ENCODE data around the gene CCNJL.

DNA sequence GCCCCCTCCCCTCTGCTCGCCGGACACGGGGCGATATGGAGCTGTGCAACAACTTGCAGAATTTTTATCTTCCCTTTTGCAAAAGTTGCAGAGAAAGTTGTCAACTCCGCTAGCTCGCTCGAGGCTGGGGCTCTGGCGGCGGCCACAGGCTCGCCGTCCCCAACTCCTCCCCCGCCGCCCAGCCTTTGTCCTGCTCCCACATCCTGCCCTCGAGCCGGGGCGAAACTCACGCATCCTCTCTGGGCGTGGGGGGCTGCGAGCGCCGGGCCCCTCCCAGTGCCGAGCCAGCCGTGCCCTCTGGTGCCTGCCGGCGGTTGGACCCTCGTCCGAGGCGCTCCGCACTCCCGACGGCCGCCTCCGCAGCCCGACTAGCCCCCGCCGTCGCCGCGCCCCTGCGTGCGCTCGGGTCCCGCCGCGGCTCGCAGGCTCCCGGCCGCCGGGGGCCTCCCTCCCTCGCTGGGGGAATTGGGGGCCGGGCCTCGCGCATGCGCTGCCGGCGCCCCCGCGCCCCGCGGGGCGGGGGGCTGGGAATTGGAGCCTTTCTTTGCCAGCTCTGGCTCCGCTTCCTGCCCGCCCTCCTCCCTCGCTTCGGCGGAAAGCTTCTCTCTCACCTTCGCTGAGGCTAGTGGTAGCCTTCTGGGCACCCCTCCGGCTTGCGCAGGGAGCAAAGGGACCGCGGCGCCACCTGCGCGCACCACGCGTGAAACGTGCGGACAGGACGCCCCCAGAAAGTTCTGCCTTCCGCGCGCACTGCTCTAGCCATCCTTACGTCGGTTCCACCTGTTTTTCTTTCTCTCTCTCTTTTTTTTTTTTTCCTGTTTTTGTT lies at the start of gene CCNJL:
- TF ChIP-seq NPAS2 (CRISPR knock-in tag; IDR thresholded peaks at IDR 0.05; ENCODE audit: borderline replicate concordance): no peak
- TF ChIP-seq, protein P1, sequence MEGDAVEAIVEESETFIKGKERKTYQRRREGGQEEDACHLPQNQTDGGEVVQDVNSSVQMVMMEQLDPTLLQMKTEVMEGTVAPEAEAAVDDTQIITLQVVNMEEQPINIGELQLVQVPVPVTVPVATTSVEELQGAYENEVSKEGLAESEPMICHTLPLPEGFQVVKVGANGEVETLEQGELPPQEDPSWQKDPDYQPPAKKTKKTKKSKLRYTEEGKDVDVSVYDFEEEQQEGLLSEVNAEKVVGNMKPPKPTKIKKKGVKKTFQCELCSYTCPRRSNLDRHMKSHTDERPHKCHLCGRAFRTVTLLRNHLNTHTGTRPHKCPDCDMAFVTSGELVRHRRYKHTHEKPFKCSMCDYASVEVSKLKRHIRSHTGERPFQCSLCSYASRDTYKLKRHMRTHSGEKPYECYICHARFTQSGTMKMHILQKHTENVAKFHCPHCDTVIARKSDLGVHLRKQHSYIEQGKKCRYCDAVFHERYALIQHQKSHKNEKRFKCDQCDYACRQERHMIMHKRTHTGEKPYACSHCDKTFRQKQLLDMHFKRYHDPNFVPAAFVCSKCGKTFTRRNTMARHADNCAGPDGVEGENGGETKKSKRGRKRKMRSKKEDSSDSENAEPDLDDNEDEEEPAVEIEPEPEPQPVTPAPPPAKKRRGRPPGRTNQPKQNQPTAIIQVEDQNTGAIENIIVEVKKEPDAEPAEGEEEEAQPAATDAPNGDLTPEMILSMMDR (IDR thresholded peaks at IDR 0.05): no peak
- TF ChIP-seq EP300 (IDR thresholded peaks at IDR 0.05): no peak
- TF ChIP-seq, protein P2, sequence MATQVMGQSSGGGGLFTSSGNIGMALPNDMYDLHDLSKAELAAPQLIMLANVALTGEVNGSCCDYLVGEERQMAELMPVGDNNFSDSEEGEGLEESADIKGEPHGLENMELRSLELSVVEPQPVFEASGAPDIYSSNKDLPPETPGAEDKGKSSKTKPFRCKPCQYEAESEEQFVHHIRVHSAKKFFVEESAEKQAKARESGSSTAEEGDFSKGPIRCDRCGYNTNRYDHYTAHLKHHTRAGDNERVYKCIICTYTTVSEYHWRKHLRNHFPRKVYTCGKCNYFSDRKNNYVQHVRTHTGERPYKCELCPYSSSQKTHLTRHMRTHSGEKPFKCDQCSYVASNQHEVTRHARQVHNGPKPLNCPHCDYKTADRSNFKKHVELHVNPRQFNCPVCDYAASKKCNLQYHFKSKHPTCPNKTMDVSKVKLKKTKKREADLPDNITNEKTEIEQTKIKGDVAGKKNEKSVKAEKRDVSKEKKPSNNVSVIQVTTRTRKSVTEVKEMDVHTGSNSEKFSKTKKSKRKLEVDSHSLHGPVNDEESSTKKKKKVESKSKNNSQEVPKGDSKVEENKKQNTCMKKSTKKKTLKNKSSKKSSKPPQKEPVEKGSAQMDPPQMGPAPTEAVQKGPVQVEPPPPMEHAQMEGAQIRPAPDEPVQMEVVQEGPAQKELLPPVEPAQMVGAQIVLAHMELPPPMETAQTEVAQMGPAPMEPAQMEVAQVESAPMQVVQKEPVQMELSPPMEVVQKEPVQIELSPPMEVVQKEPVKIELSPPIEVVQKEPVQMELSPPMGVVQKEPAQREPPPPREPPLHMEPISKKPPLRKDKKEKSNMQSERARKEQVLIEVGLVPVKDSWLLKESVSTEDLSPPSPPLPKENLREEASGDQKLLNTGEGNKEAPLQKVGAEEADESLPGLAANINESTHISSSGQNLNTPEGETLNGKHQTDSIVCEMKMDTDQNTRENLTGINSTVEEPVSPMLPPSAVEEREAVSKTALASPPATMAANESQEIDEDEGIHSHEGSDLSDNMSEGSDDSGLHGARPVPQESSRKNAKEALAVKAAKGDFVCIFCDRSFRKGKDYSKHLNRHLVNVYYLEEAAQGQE (IDR thresholded peaks at IDR 0.05): no peak
- TF ChIP-seq TP53 (CRISPR knock-in tag; IDR thresholded peaks at IDR 0.05): no peak
- TF ChIP-seq POLR2A (IDR thresholded peaks at IDR 0.05; ENCODE audit: low read length): peak; percentile 57

Data from A549 (cell line).